NCI-H146 treated with DMSO at 0.1 percent for 48 hours (cell line): ENCODE measurements around the gene MFAP4.

Experiments used
- DNase-seq: peaks from one replicate; lab custom pipeline; 2025; ENCODE audit not compliant: unreplicated experiment; lab: John Stamatoyannopoulos, UW

The MFAP4 gene

GRCh38 chr17:19387921-19388521, 1.0 kb upstream of the MFAP4 start:
- DNase-seq: no peak

GRCh38 chr17:19386051-19386929, 700 bp downstream of the MFAP4 start:
- DNase-seq: no peak

- DNase-seq: no peak
Measured at GRCh38 chr17:19385521-19385983, 1.4 kb downstream of the MFAP4 start.

- DNase-seq: no peak
Measured at GRCh38 chr17:19384723-19385391, 2.1 kb downstream of the MFAP4 start.

GRCh38 chr17:19383681-19384470, 3.1 kb downstream of the MFAP4 start:
- no peak for DNase-seq

- DNase-seq: no peak
Measured at GRCh38 chr17:19382531-19383444, 4.2 kb downstream of the MFAP4 start.

GRCh38 chr17:19381741-19382444, 5.1 kb downstream of the MFAP4 start:
- no peak for DNase-seq

- no peak for DNase-seq
Measured at GRCh38 chr17:19381361-19381740, 5.6 kb downstream of the MFAP4 start.

- DNase-seq: no peak
Measured at GRCh38 chr17:19380481-19381301, 6.3 kb downstream of the MFAP4 start.

- no peak for DNase-seq
Measured at GRCh38 chr17:19379361-19380065, 7.5 kb downstream of the MFAP4 start.

GRCh38 chr17:19378416-19379360, 8.3 kb downstream of the MFAP4 start, which contains the start of gene MAPK7:
MAPK7 (plus strand) TSS chr17:19378498; CDS start chr17:19378901, 403 bp downstream.
- no peak for DNase-seq

GRCh38 chr17:19377602-19378415, 9.2 kb downstream of the MFAP4 start:
- peak; percentile 99 for DNase-seq

- DNase-seq: peak; percentile 29
Measured at GRCh38 chr17:19376811-19377210, 10.2 kb downstream of the MFAP4 start.

- no peak for DNase-seq
Measured at GRCh38 chr17:19375732-19376131, 11.3 kb downstream of the MFAP4 start.

- no peak for DNase-seq
Measured at GRCh38 chr17:19374136-19374535, 12.9 kb downstream of the MFAP4 start.
